Left ventricle myocardium inferior (tissue), 1 donor: ENCODE data around the gene PTPRQ. TPM values are rescaled to one million over a fixed set of nuclear protein-coding genes. Genes with fewer than 3 reads are reported as not detected.
"Not testable (repeated sequence)": the region's sequence is repeated elsewhere in the genome, so short reads cannot be mapped to it uniquely, and the experiment has no call there.

Source experiments
- DNase-seq: peaks from one replicate; pipeline ENCODE4 v3.0.0-alpha.2; 2020
- H3K27ac ChIP-seq: fragments of 200-600 bp; replicated peaks from 2 replicates; pipeline ENCODE4 v1.8.0; 2021
- H3K27me3 ChIP-seq: fragments of 200-600 bp; 2 replicates; pipeline ENCODE4 v1.8.0; 2021; ENCODE audit warnings: low read depth
- H3K36me3 ChIP-seq: fragments of 200-600 bp; 2 replicates; pipeline ENCODE4 v1.8.0; 2021
- H3K4me1 ChIP-seq: fragments of 200-600 bp; 2 replicates; pipeline ENCODE4 v1.8.0; 2021
- H3K4me3 ChIP-seq: fragments of 200-600 bp; 2 replicates; pipeline ENCODE4 v1.8.0; 2021; ENCODE audit warnings: mild to moderate bottlenecking, moderate library complexity
- H3K9me3 ChIP-seq: fragments of 200-600 bp; replicated peaks from 2 replicates; pipeline ENCODE4 v1.8.0; 2021
- intact Hi-C: fragments of 100-400 bp; cut with micrococcal nuclease; formaldehyde crosslinking; loops from one replicate; pipeline ENCODE4 v1.11.0; 2022
- total RNA-seq: library from RNA; stranded (reverse); fragmentation: NEBNext Ultra II Directional; extraction: Animal tissue kit (Norgen Biotek cat#: 25700); gene quantifications from one replicate; pipeline ENCODE4 v1.2.1, GENCODE V29; 2021
- TF ChIP-seq, protein P1 (sequence below): fragments of 200-600 bp; IDR thresholded peaks from 2 replicates; pipeline ENCODE4 v1.8.0; 2021; ENCODE audit warnings: antibody characterized with exemption, mild to moderate bottlenecking, borderline replicate concordance
- donor health status: DM: no; HTN: yes; CAD: no; lungs with severe emphysema.

PTPRQ gene
- total RNA-seq, 1 donor from 2014 or later = 0.27 TPM

DNA sequence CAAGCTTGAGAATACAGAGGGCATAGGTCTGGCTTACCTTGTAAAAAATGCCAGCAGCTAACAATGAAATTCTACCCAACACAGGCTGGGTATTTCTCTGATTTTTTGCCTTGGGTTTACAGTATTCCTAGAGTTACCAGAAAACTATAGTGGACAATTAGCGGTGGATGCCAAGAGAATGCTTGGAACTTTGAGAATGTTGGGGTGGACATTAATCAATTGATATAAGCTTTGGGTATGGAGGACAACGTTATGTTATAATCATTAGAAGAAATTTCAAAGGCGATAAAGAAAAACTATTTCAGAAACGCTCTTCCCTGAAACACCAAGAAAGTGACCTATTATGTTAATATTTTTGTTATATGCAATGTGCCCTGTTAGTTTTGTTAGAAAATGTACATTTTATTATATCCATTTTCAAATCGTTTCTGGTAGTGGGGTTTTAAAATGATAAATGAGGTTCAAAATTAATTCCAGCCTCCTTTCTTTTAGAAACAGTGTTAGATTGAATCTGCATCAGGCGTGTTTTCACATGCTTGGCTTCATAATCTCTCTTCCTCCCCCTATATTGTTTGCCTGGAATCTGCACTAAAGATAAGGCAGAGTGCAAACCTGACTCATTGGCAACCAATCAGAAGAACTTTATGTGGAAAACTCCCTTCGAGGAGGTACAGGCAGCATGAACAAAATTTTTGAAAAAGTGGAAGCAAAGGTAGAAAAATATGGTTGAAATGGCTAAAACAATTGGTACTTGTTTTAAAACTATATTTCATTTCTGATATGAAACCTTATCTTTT, 1.4 kb upstream of the PTPRQ start:
- Histone ChIP-seq H3K27ac (no peak overlapping the region), H3K27me3 (no peaks in the 10 kb centered on the region), H3K9me3 (peaks cover 4% of the 10 kb centered on the region), H3K36me3 (no peaks in the 10 kb centered on the region), H3K4me1 (peaks cover 9% of the 10 kb centered on the region), H3K4me3 (no peak overlapping the region)
- TF ChIP-seq, protein P1, sequence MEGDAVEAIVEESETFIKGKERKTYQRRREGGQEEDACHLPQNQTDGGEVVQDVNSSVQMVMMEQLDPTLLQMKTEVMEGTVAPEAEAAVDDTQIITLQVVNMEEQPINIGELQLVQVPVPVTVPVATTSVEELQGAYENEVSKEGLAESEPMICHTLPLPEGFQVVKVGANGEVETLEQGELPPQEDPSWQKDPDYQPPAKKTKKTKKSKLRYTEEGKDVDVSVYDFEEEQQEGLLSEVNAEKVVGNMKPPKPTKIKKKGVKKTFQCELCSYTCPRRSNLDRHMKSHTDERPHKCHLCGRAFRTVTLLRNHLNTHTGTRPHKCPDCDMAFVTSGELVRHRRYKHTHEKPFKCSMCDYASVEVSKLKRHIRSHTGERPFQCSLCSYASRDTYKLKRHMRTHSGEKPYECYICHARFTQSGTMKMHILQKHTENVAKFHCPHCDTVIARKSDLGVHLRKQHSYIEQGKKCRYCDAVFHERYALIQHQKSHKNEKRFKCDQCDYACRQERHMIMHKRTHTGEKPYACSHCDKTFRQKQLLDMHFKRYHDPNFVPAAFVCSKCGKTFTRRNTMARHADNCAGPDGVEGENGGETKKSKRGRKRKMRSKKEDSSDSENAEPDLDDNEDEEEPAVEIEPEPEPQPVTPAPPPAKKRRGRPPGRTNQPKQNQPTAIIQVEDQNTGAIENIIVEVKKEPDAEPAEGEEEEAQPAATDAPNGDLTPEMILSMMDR = no peak
- no peak for DNase-seq
- intact Hi-C loops = no loop called here

DNA sequence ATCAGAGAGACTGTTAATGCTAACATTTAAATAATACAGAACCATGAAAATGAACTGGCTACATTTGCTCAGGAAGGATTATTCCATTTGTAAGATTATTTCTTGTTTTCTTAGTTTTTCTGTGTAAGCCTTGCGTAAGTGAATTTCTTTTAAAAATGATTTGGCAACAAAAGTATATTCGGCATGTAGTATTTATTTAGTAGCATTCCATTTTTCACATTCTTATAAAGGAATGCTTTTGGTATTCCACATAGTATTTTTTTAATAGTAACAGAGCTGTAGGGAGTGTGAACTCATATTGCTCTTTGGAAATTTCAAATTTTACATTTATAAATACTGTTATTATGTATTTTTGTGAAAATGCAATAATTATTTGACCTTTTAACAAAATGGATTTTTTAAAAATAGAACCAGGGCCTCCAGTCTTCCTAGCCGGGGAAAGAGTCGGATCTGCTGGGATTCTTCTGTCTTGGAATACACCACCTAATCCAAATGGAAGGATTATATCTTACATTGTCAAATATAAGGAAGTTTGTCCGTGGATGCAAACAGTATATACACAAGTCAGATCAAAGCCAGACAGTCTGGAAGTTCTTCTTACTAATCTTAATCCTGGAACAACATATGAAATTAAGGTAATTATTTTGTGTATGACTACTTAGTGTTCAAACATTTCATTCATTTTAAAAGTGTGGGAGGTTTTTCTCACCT, 1.2 kb downstream of the PTPRQ start:
- DNase-seq = no peak
- Histone ChIP-seq H3K27ac (no peak overlapping the region), H3K4me1 (peaks cover 9% of the 10 kb centered on the region), H3K36me3 (no peaks in the 10 kb centered on the region), H3K4me3 (no peak overlapping the region), H3K9me3 (peaks cover 10% of the 10 kb centered on the region), H3K27me3 (no peaks in the 10 kb centered on the region)
- intact Hi-C loops = no loop called here
- TF ChIP-seq, protein P1 = no peak

DNA sequence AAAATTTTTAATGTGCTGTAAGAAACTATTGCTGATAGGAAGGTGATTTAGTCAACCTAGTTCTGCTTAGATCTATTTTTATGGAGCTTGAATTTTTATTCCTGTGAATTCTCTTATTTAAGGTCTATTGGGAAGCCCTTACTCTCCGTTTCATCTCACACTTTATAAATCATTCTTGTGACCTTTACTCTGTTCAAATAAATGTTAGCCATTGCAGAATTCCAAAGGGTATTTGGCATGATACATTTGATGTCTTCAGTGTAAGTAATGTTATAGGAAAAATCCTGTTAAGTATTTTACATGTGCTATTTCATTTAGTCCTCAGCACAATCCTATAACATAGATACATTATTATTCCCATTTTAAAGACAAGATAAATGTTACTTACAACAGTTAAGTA, 12.5 kb downstream of the PTPRQ start:
- H3K9me3 ChIP-seq = no peaks in the 10 kb centered on the region
- no peaks in the 10 kb centered on the region for H3K36me3 ChIP-seq
- TF ChIP-seq, protein P1 = no peak
- no peak overlapping the region for H3K27ac ChIP-seq
- H3K4me1 ChIP-seq = no peaks in the 10 kb centered on the region
- no peak overlapping the region for H3K4me3 ChIP-seq
- intact Hi-C loops = no loop called here
- no peak for DNase-seq
- H3K27me3 ChIP-seq = no peaks in the 10 kb centered on the region

DNA sequence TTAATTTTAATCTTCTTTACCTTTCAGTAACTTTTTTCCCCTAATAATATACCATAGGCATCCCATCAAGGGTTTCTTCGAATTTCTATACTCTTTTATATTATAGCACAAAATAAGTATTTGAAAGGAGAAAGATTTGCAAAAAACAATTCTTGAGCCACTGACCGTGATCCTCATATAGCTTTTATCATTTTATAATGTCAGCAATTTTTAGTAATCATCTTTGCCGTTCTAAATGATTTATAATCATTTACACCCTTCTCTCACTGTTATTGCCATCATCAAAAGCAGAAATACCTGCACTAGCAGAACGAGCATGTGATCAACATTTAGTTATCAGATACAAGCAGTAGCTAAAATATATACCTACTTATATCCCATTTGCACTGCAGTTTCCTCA, 16.9 kb downstream of the PTPRQ start:
- no peaks in the 10 kb centered on the region for H3K27me3 ChIP-seq
- no peaks in the 10 kb centered on the region for H3K4me1 ChIP-seq
- H3K36me3 ChIP-seq = no peaks in the 10 kb centered on the region
- no peak for DNase-seq
- no peaks in the 10 kb centered on the region for H3K9me3 ChIP-seq
- TF ChIP-seq, protein P1 = no peak
- H3K4me3 ChIP-seq = no peak overlapping the region
- intact Hi-C loops = no loop called here
- H3K27ac ChIP-seq = no peak overlapping the region

DNA sequence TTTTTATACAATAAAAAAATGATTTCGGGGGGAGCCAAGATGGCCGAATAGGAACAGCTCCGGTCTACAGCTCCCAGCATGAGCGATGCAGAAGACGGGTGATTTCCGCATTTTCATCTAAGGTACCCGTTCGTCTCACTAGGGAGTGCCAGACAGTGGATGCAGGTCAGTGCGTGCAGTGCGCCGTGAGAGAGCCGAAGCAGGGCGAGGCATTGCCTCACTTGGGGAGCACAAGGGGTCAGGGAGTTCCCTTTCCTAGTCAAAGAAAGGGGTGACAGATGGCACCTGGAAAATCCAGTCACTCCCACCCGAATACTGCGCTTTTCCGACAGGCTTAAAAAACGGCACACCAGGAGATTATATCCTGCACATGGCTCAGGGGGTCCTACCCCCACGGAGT, 17.8 kb downstream of the PTPRQ start:
- not testable (repeated sequence) for H3K27me3 ChIP-seq, H3K27ac ChIP-seq

DNA sequence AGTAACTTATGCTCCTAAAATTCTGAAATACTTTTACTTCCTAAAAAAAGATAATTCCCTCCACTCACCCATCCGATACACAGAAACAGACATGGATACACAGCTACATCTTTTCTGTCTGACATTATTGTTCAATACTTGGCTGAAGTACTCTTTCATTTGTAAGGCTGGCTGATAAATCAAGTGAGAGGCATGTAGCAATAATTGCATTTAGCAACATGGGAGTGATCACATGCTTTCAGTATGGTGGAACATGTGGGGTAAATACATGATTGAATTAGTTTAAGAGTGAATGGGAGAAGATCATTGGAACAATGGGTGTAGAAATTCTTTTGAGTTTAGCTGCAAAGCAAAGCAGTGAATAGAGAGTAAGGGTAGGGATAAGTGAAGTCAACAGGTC, 25.6 kb downstream of the PTPRQ start:
- TF ChIP-seq, protein P1 = no peak
- no peaks in the 10 kb centered on the region for H3K9me3 ChIP-seq
- H3K4me1 ChIP-seq = no peaks in the 10 kb centered on the region
- H3K4me3 ChIP-seq = no peak overlapping the region
- H3K27ac ChIP-seq = no peak overlapping the region
- H3K27me3 ChIP-seq = no peaks in the 10 kb centered on the region
- DNase-seq = no peak
- intact Hi-C loops = loop anchor here (10.0 kb wide), 1 partner anchor 295 kb away; no protein-coding TSS in a partner anchor
- no peaks in the 10 kb centered on the region for H3K36me3 ChIP-seq

More for the DNA sequence above, 17.8 kb downstream of the PTPRQ start:
- DNase-seq, intact Hi-C loops, H3K9me3 ChIP-seq, H3K36me3 ChIP-seq, H3K4me3 ChIP-seq, H3K4me1 ChIP-seq: not testable (repeated sequence)
